GM19463 (cell line): ENCODE measurements around the gene NIM1K.
"Not testable (repeated sequence)": the region's sequence is repeated elsewhere in the genome, so short reads cannot be mapped to it uniquely, and the experiment has no call there.

Experiments used
- ATAC-seq: cut with Tn5 transposase; IDR thresholded peaks from one replicate; pipeline ENCODE4 v1.9.1; 2021; ENCODE audit warnings: mild to moderate bottlenecking, moderate library complexity; ENCODE audit not compliant: unreplicated experiment

NIM1K gene

DNA sequence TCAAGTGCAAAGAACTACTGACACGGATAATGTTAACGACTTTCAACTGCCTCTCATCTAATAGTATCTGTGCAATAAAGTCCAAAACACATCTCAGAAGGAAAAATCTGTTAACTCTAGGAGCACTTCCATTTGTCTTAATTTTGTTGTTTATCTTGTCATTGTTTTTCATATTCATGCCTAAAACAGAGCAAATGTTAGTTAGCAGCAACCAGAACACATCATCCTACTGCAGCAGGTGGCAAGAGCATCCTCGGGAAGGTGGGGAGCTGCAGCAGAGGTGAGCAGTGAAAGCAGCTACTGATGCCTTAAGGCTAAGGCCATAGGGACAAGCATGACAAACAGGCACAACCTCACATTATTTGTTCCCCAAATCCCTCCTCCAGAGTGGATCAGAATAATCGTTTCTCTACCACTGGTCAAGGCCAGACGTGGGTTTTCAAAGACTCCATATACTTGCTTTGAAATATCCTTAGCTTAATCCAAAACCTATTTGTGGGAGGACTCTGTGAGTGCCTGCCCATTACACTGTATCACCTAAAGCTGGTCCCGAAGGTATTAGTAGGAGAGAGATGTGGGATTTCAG lies 120.1 kb downstream of the NIM1K start:
- ATAC-seq: no peak

DNA sequence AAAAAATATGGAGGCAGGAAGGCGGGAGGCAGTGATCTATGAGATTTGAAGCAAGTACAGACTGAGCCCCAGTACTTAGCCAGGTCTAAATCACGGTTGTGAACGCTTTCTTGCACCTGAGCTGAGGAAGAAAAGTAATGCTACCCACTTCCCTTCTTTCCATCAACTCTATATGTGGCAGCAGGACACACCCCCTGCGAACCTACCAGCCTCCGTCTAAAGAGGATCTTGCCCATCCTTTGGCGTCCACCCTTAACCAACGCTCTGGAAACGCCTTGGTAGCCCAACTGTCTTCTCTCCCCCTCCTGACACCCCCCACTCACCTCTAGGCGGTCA lies 120.6 kb downstream of the NIM1K start:
- ATAC-seq: peak; percentile 0

DNA sequence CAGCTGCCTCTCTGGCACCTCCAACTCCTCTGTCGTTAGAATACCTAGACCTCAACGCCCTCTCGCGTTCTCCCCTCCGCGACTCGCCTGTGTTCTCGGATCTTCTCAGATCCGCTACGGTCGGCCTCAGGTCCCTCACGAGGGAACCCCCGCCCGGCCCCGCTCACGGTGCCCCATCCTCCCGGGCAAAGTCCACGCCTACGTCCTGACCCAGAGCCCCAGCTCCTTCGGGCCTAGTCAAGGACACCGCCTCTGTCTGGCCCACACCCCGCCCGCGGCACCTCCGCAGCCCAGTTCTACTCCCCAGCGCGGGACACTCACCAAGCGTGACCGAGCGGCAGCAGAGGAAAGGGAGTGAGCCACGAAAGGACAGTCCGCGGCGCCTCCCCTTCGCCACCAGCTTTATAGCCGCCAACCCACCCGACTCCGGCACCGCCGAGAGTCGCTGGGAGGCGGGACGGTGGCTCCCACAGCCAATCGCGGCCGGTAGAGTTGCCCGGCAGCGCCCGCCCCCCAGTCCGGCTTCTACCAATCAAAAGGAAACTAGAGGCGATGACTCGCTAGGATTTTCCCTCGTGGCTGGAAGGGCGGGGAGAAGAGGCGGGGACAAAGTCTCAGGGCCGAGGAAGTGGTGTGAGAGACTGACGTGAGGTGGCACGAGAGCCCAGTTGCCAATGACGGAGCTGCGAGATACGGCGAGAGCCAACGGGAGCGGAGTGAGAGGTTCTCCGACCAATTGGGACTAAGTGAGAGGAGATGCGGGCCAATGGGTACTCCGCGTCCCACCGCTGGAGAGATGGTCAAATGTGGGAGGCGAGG lies 121.2 kb downstream of the NIM1K start, which contains the start of gene HMGCS1:
Gene HMGCS1, minus strand, starts transcription at position 378 of the 819 bp plus-strand sequence. CDS start 14,447 bp downstream, outside the sequence.
- ATAC-seq: peak; percentile 87

DNA sequence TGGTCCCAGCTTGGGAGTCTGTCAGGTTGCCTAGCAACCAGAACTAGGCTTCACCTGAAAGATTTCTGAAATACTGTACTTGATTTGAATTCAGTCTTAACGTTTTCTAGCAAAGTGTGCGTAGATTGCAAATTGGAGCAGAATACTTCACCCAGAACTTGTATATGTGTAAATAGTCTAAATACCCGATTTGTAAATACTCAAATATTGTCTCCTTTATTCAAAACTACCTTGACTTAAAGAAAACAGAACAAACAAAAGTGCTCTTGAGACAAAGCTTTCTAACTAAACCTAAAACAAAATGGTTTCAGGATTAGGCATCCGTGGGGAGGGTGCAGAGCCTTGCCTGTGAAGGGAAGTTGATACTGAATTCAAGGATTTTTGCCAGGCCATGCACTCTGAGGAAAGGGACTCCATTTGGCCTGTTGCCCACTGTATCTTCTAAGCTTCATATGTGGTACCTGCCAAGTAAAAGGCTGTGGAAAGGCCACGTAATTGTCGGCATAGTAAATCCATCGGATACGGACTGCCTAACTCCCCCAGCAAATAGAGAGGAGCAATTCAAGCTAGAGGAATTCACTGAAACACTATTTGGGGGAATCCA lies 121.9 kb downstream of the NIM1K start:
- no peak for ATAC-seq

DNA sequence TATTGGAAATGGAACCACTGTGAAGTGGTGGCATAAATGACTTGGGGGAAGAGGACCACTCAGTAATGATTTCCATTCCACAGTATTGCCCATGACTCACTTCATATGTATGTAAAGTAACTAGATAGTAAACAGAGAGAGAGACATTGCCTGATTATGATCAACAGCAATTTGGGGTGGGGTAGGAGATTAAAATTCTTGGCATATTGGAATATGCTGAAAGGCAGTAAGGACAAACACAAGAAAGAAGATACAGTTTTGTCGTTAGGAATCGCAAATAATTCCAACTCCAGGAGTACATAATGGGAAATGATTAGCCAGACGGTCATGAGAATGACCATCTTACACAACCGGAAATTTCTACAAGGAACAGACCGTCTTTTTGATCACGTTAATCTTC lies 122.7 kb downstream of the NIM1K start:
- ATAC-seq: no peak

DNA sequence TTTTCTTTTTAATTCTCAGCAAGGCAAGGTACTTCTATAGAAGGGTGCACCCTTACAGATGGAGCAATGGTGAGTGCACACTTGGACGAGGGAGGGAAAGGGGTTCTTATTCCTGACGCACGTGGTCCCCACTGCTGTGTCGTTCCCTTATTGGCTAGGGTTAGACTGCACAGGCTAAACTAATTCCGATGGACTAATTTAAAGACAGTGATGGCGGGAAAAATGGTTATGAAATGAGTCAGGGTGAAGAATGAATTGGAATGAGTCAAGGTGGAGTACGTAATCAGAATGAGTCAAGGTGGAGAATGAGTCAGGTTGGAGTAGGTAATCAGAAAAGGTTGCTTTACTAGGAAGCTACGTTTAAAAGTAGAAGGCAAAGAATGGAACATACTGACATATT lies 123.2 kb downstream of the NIM1K start:
- ATAC-seq: no peak

DNA sequence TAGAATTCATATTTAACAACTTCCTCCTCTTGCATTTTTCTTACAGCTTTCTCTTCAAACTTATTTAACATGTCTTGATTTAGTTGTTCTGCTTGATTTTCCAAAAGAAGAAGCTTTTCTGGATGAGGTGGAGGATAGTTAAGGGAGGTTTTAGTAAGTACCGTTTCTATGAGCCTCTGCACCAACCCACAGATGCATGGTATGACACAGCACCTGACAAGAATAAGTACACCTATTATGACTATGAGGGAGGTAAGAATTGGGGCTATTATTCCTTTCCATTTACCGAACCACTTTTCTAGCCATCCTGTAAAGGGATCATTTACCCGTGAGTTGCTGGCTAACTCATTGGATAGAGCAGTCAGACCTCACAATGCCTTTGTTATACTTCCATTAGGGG lies 123.7 kb downstream of the NIM1K start:
- no peak for ATAC-seq

DNA sequence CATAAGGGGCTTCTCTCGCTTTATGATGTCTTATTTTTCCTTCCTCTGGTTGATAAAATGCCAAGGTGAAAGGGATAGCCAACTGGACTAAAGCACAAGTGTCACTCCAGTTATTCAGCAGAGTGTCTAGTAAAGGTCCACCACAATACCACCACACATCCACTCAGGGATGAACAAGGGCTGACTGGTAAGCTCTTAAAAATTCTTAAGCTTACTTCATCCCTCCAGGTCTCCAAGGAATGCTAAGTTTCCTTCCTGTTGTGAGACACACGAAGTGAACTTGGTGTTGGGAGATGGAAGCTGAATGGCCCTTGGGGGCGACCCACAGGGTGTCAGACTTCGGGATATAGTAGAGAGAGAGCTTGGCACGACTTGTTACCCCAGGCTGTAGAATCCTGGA lies 124.4 kb downstream of the NIM1K start:
- no peak for ATAC-seq

DNA sequence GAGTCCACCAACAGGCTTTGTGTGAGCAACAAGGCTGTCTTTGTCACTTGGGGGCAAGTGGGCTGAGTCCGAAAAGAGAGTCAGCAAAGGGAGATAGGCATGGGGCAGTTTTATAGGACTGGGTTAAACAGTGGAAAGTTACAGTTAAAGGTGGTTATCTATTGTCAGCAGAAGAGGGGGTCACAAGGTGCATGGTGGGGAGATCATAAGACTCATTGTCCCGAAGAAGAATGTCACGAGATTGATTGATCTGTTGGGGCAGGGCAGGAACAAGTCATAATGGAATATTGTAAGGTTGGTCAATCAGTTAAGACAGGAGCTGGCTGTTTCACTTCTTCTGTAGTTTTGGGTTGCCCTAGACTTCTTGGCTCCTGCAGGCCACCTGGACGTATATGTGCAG lies 128.8 kb downstream of the NIM1K start:
- ATAC-seq: no peak

DNA sequence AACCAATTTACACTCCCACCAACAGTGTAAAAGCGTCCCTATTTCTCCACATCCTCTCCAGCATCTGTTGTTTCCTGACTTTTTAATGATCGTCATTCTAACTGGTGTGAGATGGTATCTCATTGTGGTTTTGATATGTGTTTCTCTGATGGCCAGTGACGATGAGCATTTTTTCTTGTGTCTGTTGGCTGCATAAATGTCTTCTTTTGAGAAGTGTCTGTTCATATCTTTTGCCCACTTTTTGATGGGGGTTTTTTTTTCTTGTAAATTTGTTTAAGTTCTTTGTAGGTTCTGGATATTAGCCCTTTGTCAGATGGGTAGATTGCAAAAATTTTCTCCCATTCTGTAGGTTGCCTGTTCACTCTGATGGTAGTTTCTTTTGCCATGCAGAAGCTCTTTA lies 131.5 kb downstream of the NIM1K start:
- ATAC-seq: not testable (repeated sequence)

DNA sequence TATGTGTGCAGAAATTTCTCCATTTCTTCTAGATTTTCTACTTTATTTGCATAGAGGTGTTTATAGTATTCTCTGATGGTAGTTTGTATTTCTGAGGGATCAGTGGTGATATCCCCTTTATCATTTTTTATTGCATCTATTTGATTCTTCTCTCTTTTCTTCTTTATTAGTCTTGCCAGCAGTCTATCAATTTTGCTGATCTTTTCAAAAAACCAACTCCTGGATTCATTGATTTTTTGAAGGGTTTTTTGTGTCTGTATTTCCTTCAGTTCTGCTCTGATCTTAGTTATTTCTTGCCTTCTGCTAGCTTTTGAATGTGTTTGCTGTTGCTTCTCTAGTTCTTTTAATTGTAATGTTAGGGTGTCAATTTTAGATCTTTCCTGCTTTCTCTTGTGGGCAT lies 133.6 kb downstream of the NIM1K start:
- not testable (repeated sequence) for ATAC-seq
